ENCODE measurements around the gene TMEM154. TPM values are rescaled to one million over a fixed set of nuclear protein-coding genes. Genes with fewer than 3 reads are reported as not detected.

TMEM154 gene
- total RNA-seq, 2 donors from 2014 or later: 1.3 to 1.6 TPM

DNA sequence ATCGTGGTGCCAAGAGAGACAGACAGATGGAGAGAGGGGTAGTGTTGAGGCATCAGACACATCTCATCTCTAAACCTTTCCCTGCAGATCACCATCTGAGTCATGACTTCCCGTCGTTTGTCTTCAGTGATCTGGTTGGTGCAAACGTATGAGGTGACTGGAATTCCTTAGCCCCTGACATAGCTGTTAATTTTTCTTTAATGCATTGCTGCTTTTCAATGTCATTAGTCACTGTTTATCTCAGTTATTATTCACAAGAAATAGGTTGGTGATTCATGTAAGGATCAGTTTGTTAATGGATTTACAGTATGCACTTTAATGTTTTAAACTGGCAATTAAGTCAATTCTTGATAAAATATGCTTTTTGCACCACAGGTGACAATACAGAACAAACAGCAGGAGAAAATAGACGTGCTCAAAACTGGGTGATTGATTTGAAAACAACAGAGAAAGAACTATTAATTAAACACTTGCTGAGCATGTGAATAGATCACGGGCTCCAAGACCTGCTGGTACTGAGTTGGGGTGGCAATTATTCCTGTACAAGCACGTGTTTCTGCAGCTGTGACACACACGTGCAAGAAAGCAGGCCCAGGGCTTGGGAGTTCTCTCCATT, 1.3 kb upstream of the TMEM154 start:
- H3K27me3 ChIP-seq (replicated peaks; ENCODE audit: insufficient read depth): no peaks in the 10 kb centered on the region
- no peaks in the 10 kb centered on the region for H3K9me3 ChIP-seq
- H3K27ac ChIP-seq: no peak overlapping the region
- no peak overlapping the region for H3K4me3 ChIP-seq
- H3K36me3 ChIP-seq: no peaks in the 10 kb centered on the region
- ATAC-seq (ENCODE audit: insufficient number of reproducible peaks, low FRiP score, low read depth) (no peak), DNase-seq (ENCODE audit: low spot score) (no peak)
- peaks cover 0 to 6% of the 10 kb centered on the region in 2 donors for H3K4me1 ChIP-seq (ENCODE audit: control insufficient read depth in 1 of 2, low read depth in 2 of 2)
- no peak for TF ChIP-seq CTCF (IDR thresholded peaks at IDR 0.05)

DNA sequence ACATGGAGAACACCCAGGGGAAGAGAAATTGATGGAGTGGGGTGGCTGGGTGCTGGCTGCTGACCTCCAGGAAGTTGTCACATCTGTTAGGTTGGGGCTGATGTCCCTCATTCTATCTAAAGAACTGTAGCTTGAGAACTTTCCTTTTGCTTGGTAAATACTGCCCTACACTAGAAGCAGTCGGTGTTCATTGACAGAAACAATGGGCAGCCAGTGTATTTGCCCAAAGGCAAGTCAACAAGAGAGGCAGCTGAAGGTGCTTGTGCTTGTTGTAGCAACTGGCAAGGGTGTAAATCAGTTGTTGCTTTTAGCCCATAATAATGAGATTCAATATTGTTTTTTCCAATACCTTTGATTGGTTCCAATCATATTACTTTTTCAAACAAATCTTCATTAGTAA, 956 bp downstream of the TMEM154 start:
- H3K27me3 ChIP-seq (replicated peaks; ENCODE audit: insufficient read depth): no peaks in the 10 kb centered on the region
- H3K36me3 ChIP-seq: no peaks in the 10 kb centered on the region
- H3K27ac ChIP-seq: no peak overlapping the region
- no peak overlapping the region for H3K4me3 ChIP-seq
- no peak for DNase-seq (ENCODE audit: low spot score)
- no peak for TF ChIP-seq CTCF (IDR thresholded peaks at IDR 0.05)
- H3K4me1 ChIP-seq (ENCODE audit: control insufficient read depth in 1 of 2, low read depth in 2 of 2): peaks cover 0 to 6% of the 10 kb centered on the region in 2 donors
- H3K9me3 ChIP-seq: no peaks in the 10 kb centered on the region
- ATAC-seq (ENCODE audit: insufficient number of reproducible peaks, low FRiP score, low read depth): no peak

- DNase-seq (ENCODE audit: low spot score) (no peak), ATAC-seq (ENCODE audit: insufficient number of reproducible peaks, low FRiP score, low read depth) (no peak)
- Histone ChIP-seq H3K27ac (no peak overlapping the region), H3K36me3 (no peaks in the 10 kb centered on the region), H3K9me3 (no peaks in the 10 kb centered on the region), H3K27me3 (replicated peaks; ENCODE audit: insufficient read depth) (no peaks in the 10 kb centered on the region), H3K4me3 (no peak overlapping the region), H3K4me1 (ENCODE audit: control insufficient read depth in 1 of 2, low read depth in 2 of 2) (peaks cover 0 to 6% of the 10 kb centered on the region in 2 donors)
- TF ChIP-seq CTCF (IDR thresholded peaks at IDR 0.05): no peak
Observed at GRCh38 chr4:152677117-152677516, 2.7 kb downstream of the TMEM154 start.

DNA sequence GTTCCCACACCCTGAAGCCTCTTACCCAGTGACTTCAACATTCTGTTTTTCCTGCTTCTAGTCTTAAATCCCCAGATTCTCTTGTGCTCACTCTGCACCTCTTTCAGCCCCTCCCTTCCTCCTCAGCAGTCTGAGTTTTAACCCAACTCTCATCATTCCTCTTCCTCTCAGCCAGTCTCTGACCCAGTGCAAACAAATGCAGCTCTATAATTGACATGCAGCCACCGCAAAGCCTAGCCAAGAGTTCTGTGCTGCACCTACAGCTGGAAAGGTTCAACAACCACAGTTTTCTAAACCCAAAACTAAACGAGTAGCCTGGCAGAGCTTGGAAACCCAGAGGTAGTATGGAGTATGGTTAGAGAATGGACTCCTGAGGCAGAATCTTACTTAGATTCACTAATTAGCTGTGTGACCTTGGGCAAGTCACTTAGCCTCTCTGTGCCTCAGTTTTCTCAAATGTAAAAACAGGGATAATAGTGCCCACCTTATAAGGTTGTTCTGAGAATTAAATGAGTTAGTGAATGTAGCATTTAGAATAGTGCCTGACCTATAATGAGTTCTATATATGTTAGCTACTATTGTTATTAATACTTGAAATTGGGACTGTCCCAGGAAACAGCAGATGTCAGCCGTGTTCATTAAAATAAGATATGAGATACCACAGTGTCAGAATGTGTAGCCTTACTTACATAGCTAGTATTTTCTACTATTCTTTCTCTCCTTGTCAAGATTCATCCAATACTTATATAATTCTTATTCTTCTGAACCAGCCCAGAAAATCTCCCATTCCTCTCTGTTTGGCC, 3.5 kb downstream of the TMEM154 start:
- Histone ChIP-seq H3K27ac (no peak overlapping the region), H3K27me3 (replicated peaks; ENCODE audit: insufficient read depth) (no peaks in the 10 kb centered on the region), H3K9me3 (no peaks in the 10 kb centered on the region), H3K4me1 (ENCODE audit: control insufficient read depth in 1 of 2, low read depth in 2 of 2) (peaks cover 0 to 6% of the 10 kb centered on the region in 2 donors), H3K36me3 (no peaks in the 10 kb centered on the region), H3K4me3 (no peak overlapping the region)
- ATAC-seq (ENCODE audit: insufficient number of reproducible peaks, low FRiP score, low read depth) (no peak), DNase-seq (ENCODE audit: low spot score) (no peak)
- no peak for TF ChIP-seq CTCF (IDR thresholded peaks at IDR 0.05)

GRCh38 chr4:152674359-152674758, 5.4 kb downstream of the TMEM154 start:
- Histone ChIP-seq H3K27me3 (replicated peaks; ENCODE audit: insufficient read depth) (no peaks in the 10 kb centered on the region), H3K36me3 (no peaks in the 10 kb centered on the region), H3K4me3 (no peak overlapping the region), H3K27ac (no peak overlapping the region), H3K9me3 (no peaks in the 10 kb centered on the region), H3K4me1 (ENCODE audit: control insufficient read depth in 1 of 2, low read depth in 2 of 2) (peaks cover 0 to 6% of the 10 kb centered on the region in 2 donors)
- no peak for DNase-seq (ENCODE audit: low spot score)
- no peak for ATAC-seq (ENCODE audit: insufficient number of reproducible peaks, low FRiP score, low read depth)
- no peak for TF ChIP-seq CTCF (IDR thresholded peaks at IDR 0.05)

All from thoracic aorta (tissue), 2 donors.